HepG2 (cell line): ENCODE results near the gene TOX4. TPM values are rescaled to one million over a fixed set of nuclear protein-coding genes. Genes with fewer than 3 reads are reported as not detected.

Source experiments
- FOXA1 ChIP-seq, 2 experiments: fragments of 450-650 bp in 1 of 2; sonication (generic) in 1 of 2; formaldehyde crosslinking in 1 of 2; IDR thresholded peaks; 2 replicates each; pipeline versions ENCODE4 v1.4.0 to v1.6.1; 2016 to 2020; ENCODE audit warnings: missing genetic modification reagents in 1 of 2
- GATA4 ChIP-seq: sonication (generic); IDR thresholded peaks from 2 replicates; pipeline ENCODE4 v1.6.1; 2016; ENCODE audit warnings: antibody characterized with exemption, low read depth, borderline replicate concordance
- MEF2D ChIP-seq: sonication (generic); formaldehyde crosslinking; IDR thresholded peaks from 2 replicates; pipeline ENCODE4 v1.5.1; 2020; ENCODE audit warnings: mild to moderate bottlenecking, missing genetic modification reagents
- ZNF3 ChIP-seq: IDR thresholded peaks from 2 replicates; pipeline ENCODE4 v1.7.0; 2017; ENCODE audit warnings: inconsistent platforms
- ZNF605 ChIP-seq: sonication (generic); formaldehyde crosslinking; IDR thresholded peaks from 2 replicates; pipeline ENCODE4 v1.8.0; 2022; ENCODE audit warnings: mild to moderate bottlenecking, missing genetic modification reagents
- ZNF878 ChIP-seq: sonication (generic); formaldehyde crosslinking; IDR thresholded peaks from 2 replicates; pipeline ENCODE4 v1.8.1; 2023; ENCODE audit warnings: mild to moderate bottlenecking, missing genetic modification reagents, moderate library complexity
- polyA plus RNA-seq, 8 experiments: library from polyadenylated mRNA; depleted of rRNA in 3 of 8; stranded (reverse) in 7 of 8; unstranded in 1 of 8; fragments of >200 nt; fragmentation: Illumina TruSeq in 4 of 8; extraction: Trizol in 4 of 8; gene quantifications; 2 replicates each; pipeline versions ENCODE4 v1.2.1 to v1.2.3, GENCODE V29; 2011 to 2016; ENCODE audit warnings: low read depth in 4 of 8, missing spikeins in 1 of 8, mixed read lengths in 1 of 8; ENCODE audit not compliant: insufficient read depth in 1 of 8
- total RNA-seq, 5 experiments: library from RNA; depleted of rRNA; stranded (reverse); fragments of >200 nt; fragmentation: Illumina TruSeq; extraction: Trizol; gene quantifications; 2 replicates each; pipeline ENCODE4 v1.2.3, GENCODE V29; 2016; ENCODE audit warnings: low read depth in 1 of 5
- TF ChIP-seq, protein P1 (sequence below): sonication (generic); formaldehyde crosslinking; IDR thresholded peaks from 2 replicates; pipeline ENCODE4 v1.4.0; 2020; ENCODE audit warnings: mild to moderate bottlenecking, missing genetic modification reagents
- TF ChIP-seq, protein P2 (sequence below): sonication (generic); formaldehyde crosslinking; conservative IDR thresholded peaks from 2 replicates; pipeline ENCODE4 v1.8.0; 2022; ENCODE audit warnings: low read depth, missing genetic modification reagents
- TF ChIP-seq, protein P3 (sequence below), 2 experiments: sonication (generic) in 1 of 2; formaldehyde crosslinking in 1 of 2; IDR thresholded peaks; 2 replicates each; pipeline versions ENCODE4 v1.6.1 to v1.9.0; 2014 to 2022; ENCODE audit warnings: antibody characterized with exemption in 1 of 2, borderline replicate concordance in 1 of 2, inconsistent platforms in 1 of 2, low read depth in 1 of 2, missing genetic modification reagents in 1 of 2
- TF ChIP-seq, protein P4 (sequence below): sonication (generic); formaldehyde crosslinking; IDR thresholded peaks from 2 replicates; pipeline ENCODE4 v1.5.1; 2020; ENCODE audit warnings: mild to moderate bottlenecking, missing genetic modification reagents

The TOX4 gene
- total and polyA plus RNA-seq, 2 of the 13 experiments (the other 11 are each of a cell fraction or from before 2014, with no cell fraction given) = 71.8 to 163 TPM

DNA sequence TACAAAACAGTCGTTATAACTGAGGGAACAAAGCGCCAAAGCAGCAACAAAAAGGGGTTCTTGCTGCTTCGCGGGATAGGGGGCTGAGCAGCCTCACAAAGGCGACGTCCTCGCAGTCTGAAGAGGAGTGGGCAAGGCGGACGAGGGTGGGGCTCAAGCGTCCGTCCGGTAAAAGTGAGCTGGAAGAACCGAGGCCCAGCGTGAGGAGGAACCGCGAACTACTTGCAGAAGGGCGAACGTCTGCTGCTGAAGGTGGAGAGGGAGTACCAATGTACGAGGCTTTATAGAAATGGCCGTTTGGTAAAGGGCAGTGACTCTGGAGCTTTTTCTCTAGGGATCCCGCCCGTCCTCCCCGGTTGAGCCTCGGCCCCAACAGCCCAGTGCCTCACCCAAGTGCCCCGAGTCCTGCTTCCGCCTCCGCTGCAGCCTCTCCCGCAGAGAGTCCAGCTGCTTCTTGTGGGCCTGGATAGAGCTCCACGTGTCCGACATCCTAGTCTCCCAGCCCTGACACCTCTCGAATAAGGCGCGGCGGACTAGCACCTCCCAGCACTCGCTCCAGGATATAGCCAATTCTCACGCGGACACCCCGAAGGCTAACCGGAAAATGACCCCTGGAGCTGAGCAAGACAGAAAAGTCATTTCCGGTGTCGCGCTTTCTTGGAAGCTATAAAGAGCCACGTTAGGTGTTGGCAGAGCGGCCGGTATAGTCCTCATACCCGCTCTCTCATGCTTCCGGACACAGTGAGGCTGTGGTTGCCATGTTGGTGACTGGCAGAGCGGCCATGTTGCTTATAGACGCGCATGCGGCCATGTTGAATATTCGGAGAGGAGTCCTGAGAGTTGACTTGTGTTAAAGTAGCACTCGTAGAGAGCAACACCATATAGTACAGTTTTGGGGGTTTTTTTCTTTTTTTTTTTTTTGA is 34.0 kb downstream of the TOX4 start, which contains the start of gene METTL3 (continued):
- TF ChIP-seq, protein P1, sequence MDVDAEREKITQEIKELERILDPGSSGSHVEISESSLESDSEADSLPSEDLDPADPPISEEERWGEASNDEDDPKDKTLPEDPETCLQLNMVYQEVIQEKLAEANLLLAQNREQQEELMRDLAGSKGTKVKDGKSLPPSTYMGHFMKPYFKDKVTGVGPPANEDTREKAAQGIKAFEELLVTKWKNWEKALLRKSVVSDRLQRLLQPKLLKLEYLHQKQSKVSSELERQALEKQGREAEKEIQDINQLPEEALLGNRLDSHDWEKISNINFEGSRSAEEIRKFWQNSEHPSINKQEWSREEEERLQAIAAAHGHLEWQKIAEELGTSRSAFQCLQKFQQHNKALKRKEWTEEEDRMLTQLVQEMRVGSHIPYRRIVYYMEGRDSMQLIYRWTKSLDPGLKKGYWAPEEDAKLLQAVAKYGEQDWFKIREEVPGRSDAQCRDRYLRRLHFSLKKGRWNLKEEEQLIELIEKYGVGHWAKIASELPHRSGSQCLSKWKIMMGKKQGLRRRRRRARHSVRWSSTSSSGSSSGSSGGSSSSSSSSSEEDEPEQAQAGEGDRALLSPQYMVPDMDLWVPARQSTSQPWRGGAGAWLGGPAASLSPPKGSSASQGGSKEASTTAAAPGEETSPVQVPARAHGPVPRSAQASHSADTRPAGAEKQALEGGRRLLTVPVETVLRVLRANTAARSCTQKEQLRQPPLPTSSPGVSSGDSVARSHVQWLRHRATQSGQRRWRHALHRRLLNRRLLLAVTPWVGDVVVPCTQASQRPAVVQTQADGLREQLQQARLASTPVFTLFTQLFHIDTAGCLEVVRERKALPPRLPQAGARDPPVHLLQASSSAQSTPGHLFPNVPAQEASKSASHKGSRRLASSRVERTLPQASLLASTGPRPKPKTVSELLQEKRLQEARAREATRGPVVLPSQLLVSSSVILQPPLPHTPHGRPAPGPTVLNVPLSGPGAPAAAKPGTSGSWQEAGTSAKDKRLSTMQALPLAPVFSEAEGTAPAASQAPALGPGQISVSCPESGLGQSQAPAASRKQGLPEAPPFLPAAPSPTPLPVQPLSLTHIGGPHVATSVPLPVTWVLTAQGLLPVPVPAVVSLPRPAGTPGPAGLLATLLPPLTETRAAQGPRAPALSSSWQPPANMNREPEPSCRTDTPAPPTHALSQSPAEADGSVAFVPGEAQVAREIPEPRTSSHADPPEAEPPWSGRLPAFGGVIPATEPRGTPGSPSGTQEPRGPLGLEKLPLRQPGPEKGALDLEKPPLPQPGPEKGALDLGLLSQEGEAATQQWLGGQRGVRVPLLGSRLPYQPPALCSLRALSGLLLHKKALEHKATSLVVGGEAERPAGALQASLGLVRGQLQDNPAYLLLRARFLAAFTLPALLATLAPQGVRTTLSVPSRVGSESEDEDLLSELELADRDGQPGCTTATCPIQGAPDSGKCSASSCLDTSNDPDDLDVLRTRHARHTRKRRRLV (CRISPR knock-in tag) = peak; percentile 87; the same call in 1 of the 2 replicates
- TF ChIP-seq, protein P2, sequence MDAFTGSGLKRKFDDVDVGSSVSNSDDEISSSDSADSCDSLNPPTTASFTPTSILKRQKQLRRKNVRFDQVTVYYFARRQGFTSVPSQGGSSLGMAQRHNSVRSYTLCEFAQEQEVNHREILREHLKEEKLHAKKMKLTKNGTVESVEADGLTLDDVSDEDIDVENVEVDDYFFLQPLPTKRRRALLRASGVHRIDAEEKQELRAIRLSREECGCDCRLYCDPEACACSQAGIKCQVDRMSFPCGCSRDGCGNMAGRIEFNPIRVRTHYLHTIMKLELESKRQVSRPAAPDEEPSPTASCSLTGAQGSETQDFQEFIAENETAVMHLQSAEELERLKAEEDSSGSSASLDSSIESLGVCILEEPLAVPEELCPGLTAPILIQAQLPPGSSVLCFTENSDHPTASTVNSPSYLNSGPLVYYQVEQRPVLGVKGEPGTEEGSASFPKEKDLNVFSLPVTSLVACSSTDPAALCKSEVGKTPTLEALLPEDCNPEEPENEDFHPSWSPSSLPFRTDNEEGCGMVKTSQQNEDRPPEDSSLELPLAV (CRISPR knock-in tag) = no peak
- TF ChIP-seq, protein P3, sequence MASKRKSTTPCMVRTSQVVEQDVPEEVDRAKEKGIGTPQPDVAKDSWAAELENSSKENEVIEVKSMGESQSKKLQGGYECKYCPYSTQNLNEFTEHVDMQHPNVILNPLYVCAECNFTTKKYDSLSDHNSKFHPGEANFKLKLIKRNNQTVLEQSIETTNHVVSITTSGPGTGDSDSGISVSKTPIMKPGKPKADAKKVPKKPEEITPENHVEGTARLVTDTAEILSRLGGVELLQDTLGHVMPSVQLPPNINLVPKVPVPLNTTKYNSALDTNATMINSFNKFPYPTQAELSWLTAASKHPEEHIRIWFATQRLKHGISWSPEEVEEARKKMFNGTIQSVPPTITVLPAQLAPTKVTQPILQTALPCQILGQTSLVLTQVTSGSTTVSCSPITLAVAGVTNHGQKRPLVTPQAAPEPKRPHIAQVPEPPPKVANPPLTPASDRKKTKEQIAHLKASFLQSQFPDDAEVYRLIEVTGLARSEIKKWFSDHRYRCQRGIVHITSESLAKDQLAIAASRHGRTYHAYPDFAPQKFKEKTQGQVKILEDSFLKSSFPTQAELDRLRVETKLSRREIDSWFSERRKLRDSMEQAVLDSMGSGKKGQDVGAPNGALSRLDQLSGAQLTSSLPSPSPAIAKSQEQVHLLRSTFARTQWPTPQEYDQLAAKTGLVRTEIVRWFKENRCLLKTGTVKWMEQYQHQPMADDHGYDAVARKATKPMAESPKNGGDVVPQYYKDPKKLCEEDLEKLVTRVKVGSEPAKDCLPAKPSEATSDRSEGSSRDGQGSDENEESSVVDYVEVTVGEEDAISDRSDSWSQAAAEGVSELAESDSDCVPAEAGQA (IDR thresholded peaks at IDR 0.05; ENCODE audit: low read depth) = peak; percentile 100
- TF ChIP-seq, protein P3 (CRISPR knock-in tag; IDR thresholded peaks at IDR 0.05; ENCODE audit: borderline replicate concordance) = 0 out of 2 replicates have a peak, but pooled peaks have one; percentile 41
- TF ChIP-seq GATA4 (no peak; the same call in 1 of the 2 replicates), ZNF605 (CRISPR knock-in tag) (peak; percentile 83; the same call in 1 of the 2 replicates), ZNF3 (CRISPR knock-in tag) (no peak; the same call in 1 of the 2 replicates), MEF2D (CRISPR knock-in tag) (peak; percentile 92), FOXA1 (IDR thresholded peaks at IDR 0.05) (no peak), FOXA1 (CRISPR knock-in tag; IDR thresholded peaks at IDR 0.05) (peak; percentile 62), ZNF878 (CRISPR knock-in tag) (peak; percentile 94)
- TF ChIP-seq, protein P4, sequence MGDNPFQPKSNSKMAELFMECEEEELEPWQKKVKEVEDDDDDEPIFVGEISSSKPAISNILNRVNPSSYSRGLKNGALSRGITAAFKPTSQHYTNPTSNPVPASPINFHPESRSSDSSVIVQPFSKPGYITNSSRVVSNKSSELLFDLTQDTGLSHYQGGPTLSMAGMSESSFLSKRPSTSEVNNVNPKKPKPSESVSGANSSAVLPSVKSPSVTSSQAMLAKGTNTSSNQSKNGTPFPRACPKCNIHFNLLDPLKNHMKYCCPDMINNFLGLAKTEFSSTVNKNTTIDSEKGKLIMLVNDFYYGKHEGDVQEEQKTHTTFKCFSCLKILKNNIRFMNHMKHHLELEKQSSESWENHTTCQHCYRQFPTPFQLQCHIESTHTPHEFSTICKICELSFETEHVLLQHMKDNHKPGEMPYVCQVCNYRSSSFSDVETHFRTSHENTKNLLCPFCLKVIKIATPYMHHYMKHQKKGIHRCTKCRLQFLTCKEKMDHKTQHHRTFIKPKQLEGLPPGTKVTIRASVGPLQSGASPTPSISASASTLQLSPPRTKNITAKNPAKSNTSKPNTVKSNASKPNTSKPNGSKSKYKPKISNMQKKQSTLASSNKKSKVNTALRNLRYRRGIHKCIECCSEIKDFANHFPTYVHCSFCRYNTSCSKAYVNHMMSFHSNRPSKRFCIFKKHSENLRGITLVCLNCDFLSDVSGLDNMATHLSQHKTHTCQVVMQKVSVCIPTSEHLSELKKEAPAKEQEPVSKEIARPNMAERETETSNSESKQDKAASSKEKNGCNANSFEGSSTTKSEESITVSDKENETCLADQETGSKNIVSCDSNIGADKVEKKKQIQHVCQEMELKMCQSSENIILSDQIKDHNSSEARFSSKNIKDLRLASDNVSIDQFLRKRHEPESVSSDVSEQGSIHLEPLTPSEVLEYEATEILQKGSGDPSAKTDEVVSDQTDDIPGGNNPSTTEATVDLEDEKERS (CRISPR knock-in tag) = peak; percentile 91; the same call in 1 of the 2 replicates
